HG03025 (cell line): ENCODE measurements around the gene PODXL2.

Experiments
- ATAC-seq: cut with Tn5 transposase; IDR thresholded peaks from one replicate; pipeline ENCODE4 v1.9.1; 2021; ENCODE audit warnings: mild to moderate bottlenecking, moderate library complexity; ENCODE audit not compliant: unreplicated experiment, low FRiP score

Gene PODXL2

GRCh38 chr3:127628788-127629466 is at the start of gene PODXL2:
TSS of gene PODXL2 (plus strand) at chr3:127629185. CDS start at chr3:127629220, 35 bp downstream.
- ATAC-seq, result no peak

DNA sequence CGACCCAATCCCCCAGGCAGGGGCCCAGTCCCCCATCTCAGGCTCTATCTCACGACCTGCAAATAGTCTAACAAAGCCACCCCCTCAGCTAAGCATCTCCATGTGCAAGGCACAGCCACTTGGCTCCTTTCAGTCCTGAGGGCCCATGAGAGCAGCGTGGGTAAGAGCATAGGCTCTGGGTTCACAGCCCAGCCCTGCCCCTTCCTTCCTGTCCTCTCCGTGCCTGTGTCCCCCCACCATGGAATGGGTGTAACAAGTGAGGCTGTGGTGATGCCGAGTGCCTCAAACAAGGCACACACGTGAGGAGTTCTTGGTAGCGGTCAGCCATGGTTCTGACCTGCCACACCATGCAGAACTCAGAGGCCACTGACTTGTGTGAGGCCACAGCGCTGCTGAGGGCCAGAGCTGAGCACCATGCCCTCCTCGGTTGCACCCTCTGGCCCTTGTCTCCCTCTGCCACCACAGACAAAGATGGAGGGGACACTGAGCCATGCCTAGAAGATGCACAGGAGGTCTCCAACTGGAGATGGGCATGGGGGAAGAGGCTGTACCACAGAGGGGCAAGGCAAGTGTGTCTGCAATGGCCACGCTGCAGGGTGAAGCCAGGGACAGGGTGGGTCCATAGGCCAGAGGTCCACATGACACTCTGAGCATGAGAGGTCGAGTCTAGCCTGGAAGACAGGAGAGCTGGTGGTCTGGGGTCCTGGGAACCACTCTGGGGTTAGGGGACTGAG is 48.5 kb upstream of the PODXL2 start:
- no peak for ATAC-seq

- no peak for ATAC-seq
These were observed 44.3 kb upstream of the PODXL2 start for GRCh38 chr3:127584734-127585133.

- ATAC-seq, result no peak
These were observed 43.7 kb upstream of the PODXL2 start for GRCh38 chr3:127585163-127585812.

GRCh38 chr3:127585813-127586413 is 43.1 kb upstream of the PODXL2 start:
- ATAC-seq, result no peak

GRCh38 chr3:127587876-127588275 is 41.1 kb upstream of the PODXL2 start:
- no peak for ATAC-seq

GRCh38 chr3:127588806-127589577 is 40.0 kb upstream of the PODXL2 start:
- no peak for ATAC-seq

DNA sequence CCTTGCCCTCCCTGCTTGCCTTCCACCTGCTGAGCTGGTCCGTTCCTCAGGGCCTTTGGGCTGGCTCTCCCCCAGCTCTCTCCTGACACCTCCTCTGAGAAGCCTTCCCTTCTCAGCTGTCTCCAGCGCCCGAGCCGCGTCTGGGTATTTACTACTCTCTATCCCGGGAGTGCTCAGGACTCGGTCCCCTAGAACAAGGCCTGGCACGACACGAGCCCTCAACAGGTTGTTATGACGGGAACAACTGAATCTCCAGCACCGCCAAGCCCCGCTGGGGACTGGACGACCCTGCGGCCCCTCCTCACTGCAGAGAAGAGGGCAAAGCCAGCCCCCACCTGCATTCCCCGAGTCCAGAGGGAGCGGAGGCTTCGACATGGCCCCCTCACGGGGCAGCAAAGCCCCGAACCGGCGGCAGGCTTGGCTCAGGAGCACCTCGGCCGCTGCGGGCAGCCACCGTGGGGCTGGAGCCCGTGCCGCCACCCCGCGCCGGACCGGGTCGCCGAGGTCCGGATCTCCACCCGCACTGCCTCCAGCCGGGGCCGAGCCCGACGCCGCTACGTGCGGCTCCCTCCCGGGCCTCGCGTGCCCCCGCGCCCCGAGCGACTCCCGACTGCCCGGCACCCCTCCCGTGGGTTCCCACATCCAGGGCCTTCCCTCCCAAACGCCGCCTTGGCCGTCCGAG is 39.2 kb upstream of the PODXL2 start:
- ATAC-seq, result peak; percentile 8

GRCh38 chr3:127590282-127590592 is 38.7 kb upstream of the PODXL2 start:
- peak; percentile 30 for ATAC-seq

DNA sequence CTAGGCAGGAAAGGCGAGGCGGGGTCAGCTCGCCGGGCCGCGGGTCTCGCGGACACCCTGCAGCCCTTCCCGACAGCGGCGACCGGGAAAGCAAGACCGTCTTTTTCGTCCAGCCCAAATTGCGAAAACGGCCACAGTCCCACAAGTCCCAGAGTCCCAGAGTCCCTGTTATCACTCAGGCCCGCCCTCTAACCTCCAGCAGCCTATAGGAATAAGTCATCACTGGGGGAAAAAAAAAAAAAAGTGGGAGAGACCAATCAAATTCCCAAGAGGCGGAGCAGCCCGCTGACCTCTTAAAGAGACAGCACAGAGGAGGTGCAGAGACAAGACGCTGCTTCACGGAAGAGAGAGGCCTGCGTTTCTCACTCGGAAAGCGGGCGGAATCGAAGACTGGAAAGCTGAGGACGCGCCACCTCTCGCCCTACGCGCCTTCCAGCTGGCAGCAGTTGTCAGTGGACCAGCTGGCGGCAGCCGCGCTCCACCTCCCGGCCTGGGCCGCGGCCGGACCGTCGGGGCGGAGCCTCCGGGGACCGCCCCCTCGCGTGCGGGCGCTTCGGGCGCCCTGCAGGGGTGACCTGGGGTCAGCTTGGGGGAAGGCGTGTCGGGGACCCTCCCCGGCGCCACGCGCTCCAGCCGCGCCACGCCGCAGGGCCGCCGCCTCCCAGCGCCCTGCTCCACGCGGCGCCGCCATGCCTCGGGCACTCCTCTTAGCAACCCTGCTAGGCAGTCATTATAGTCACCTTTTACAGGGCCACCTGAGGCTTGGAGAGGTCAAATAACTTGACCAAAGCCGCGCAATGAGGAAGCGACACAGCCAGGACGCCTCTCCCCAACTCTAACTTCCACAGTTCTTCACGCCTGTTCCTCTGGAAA is 38.2 kb upstream of the PODXL2 start, which contains the start of gene TPRA1:
TSS of gene TPRA1 (minus strand) at position 141 of the 873 bp plus-strand sequence. CDS start 10,587 bp downstream, outside the sequence.
- peak; percentile 71 for ATAC-seq

DNA sequence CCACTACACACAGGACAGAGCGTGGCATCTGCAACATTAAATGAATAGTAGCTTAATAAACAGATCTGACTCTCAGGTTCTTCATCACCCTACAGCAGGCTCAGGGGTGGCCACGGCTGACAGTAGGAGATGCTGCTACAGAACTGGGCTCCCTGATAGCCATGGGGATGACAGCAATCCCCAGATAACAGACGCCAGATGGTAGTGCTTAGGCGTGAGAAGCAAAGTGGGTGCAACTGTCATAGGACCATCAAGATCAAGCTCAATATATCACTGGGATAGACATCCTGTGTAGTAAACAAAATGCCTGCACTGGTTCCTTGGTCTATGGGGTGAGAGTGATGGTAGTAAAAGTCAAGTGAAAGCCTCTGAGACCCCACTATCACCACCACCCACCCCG is 35.8 kb upstream of the PODXL2 start:
- no peak for ATAC-seq

- no peak for ATAC-seq
These were observed 33.7 kb upstream of the PODXL2 start for GRCh38 chr3:127595303-127595702.

GRCh38 chr3:127597020-127597771 is 31.8 kb upstream of the PODXL2 start:
- ATAC-seq, result no peak

GRCh38 chr3:127598841-127599570 is 30.0 kb upstream of the PODXL2 start:
- ATAC-seq, result no peak

DNA sequence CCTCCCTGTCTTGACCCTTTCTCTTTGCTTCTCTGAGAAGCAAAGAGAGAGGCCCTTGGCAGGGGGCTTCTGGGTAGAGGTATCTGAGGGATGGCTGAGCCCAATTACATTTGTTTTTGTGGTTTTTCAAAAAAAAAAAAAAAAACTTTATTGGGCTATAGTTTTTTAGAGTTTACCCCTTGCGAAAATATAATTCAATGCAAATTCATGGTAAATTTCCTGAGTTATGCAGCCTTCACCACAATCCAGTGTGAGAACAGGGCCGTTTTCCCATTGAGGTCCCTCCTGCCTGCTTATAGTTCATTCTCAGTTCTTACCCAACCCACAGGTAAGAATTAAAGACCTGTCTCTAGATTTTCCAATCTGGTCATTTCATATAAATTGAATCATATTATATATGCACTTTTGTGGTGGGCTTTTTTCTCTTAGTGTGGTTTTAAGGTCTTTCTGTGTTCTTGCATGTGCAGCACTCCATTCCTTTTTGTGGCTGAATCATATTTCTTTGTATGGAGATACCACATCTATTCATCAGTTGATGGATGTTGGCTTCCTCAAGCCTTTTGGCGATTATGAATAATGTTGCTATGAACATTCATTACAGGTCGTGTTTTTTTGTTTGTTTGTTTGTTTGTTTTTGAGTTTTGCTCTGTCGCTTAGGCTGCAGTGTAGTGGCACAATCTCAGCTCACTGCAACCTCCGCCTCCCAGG is 28.1 kb upstream of the PODXL2 start:
- no peak for ATAC-seq

DNA sequence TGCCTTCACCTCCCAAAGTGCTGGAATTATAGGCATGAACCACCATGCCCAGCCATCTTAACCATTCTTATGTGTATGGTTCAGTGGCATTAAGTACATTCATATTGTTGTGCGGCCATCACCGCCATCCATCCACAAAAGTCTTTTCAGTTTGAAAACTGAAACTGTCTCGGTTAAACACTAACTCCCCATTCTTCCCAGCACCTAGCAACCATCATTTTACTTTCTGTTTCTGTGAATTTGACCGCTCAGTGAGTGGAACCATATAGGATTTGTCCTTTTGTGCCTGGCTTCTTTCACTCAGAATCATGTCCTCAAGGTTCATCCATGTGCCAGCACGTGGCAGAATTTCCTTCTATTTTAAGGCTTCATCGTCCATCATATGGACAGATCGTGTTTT is 24.9 kb upstream of the PODXL2 start:
- no peak for ATAC-seq
